GM23338 (cell line): Measurements from ENCODE around the gene TUBB3. TPM values are rescaled to one million over a fixed set of nuclear protein-coding genes. Genes with fewer than 3 reads are reported as not detected.

Experiments
- ATAC-seq: fragments of 200-7000 bp; cut with Tn5 transposase; 3 replicates; pipeline ENCODE4 v1.9.1; 2020
- DNase-seq: peaks from one replicate; pipeline ENCODE4 v3.0.0-alpha.2; 2015; ENCODE audit warnings: low spot score
- H2AFZ ChIP-seq: fragments of 200-600 bp; sonication (generic); 2 replicates; pipeline ENCODE4 v1.8.0; 2016; ENCODE audit warnings: antibody characterized with exemption, mild to moderate bottlenecking, moderate library complexity
- H3F3A ChIP-seq: fragments of 200-600 bp; sonication (generic); replicated peaks from 2 replicates; pipeline ENCODE4 v1.8.0; 2017; ENCODE audit warnings: antibody characterized with exemption, mixed run types, low read depth
- H3K27ac ChIP-seq: fragments of 200-600 bp; sonication (generic); 2 replicates; pipeline ENCODE4 v1.6.1; 2016; ENCODE audit warnings: low read depth
- H3K27me3 ChIP-seq: fragments of 200-600 bp; sonication (generic); 2 replicates; pipeline ENCODE4 v1.8.0; 2016; ENCODE audit warnings: mild to moderate bottlenecking, mixed run types, moderate library complexity; ENCODE audit not compliant: insufficient read depth
- H3K36me3 ChIP-seq: fragments of 200-600 bp; sonication (generic); 2 replicates; pipeline ENCODE4 v1.8.0; 2016; ENCODE audit warnings: mild to moderate bottlenecking; ENCODE audit not compliant: insufficient read depth
- H3K4me1 ChIP-seq: fragments of 200-600 bp; sonication (generic); 2 replicates; pipeline ENCODE4 v1.8.0; 2016; ENCODE audit warnings: mild to moderate bottlenecking, moderate library complexity; ENCODE audit not compliant: insufficient read depth
- H3K4me2 ChIP-seq: fragments of 200-600 bp; sonication (generic); 2 replicates; pipeline ENCODE4 v1.7.1; 2017; ENCODE audit warnings: mixed run types
- H3K4me3 ChIP-seq: fragments of 200-600 bp; sonication (generic); 2 replicates; pipeline ENCODE4 v1.6.1; 2016; ENCODE audit warnings: mixed run types
- H3K79me2 ChIP-seq: fragments of 200-600 bp; sonication (generic); replicated peaks from 2 replicates; pipeline ENCODE4 v1.8.0; 2017; ENCODE audit warnings: mild to moderate bottlenecking; ENCODE audit not compliant: insufficient read depth
- H3K9me2 ChIP-seq: fragments of 200-600 bp; sonication (generic); 2 replicates; pipeline ENCODE4 v1.8.0; 2017; ENCODE audit not compliant: insufficient read depth
- H4K20me1 ChIP-seq: fragments of 200-600 bp; sonication (generic); replicated peaks from 2 replicates; pipeline ENCODE4 v1.8.0; 2017; ENCODE audit warnings: mild to moderate bottlenecking; ENCODE audit not compliant: insufficient read depth
- H3K27ac Mint-ChIP-seq: 2 replicates; pipeline ENCODE4 v1.8.0; 2020; ENCODE audit warnings: inconsistent platforms, mild to moderate bottlenecking, moderate library complexity, mixed read lengths
- H3K27me3 Mint-ChIP-seq: 3 replicates; pipeline ENCODE4 v1.8.0; 2022; ENCODE audit warnings: low read depth, mild to moderate bottlenecking, moderate library complexity, mixed read lengths, inconsistent platforms; ENCODE audit not compliant: insufficient read depth, poor library complexity
- H3K36me3 Mint-ChIP-seq: 3 replicates; pipeline ENCODE4 v1.8.0; 2021; ENCODE audit warnings: low read depth, mild to moderate bottlenecking, inconsistent platforms, moderate library complexity, mixed read lengths
- H3K4me1 Mint-ChIP-seq: 3 replicates; pipeline ENCODE4 v1.8.0; 2020; ENCODE audit warnings: mild to moderate bottlenecking, inconsistent platforms, mixed read lengths
- H3K4me3 Mint-ChIP-seq: 3 replicates; pipeline ENCODE4 v1.8.0; 2021; ENCODE audit warnings: moderate library complexity, mild to moderate bottlenecking, inconsistent platforms, mixed read lengths
- H3K9me3 Mint-ChIP-seq: 3 replicates; pipeline ENCODE4 v1.8.0; 2020; ENCODE audit warnings: moderate library complexity, mild to moderate bottlenecking, inconsistent platforms, mixed read lengths
- CREB1 ChIP-seq: fragments of 250-450 bp; sonication (Bioruptor Pico); IDR thresholded peaks from 2 replicates; pipeline ENCODE4 v1.5.0; 2020; ENCODE audit warnings: low read depth, mild to moderate bottlenecking, moderate library complexity
- CTCF ChIP-seq, 2 experiments: fragments of 200-600 bp in 1 of 2; sonication (generic) in 1 of 2; conservative IDR thresholded peaks; 2 replicates each; pipeline versions ENCODE4 v1.5.1 to v1.6.1; 2016 to 2017; ENCODE audit warnings: antibody characterized with exemption in 2 of 2, low read depth in 2 of 2, mild to moderate bottlenecking in 2 of 2, moderate library complexity in 1 of 2
- ETS1 ChIP-seq: IDR thresholded peaks from 2 replicates; pipeline ENCODE4 v1.6.1; 2016; ENCODE audit warnings: antibody characterized with exemption
- JUNB ChIP-seq: IDR thresholded peaks from one replicate; pipeline ENCODE4 v1.6.1; 2016; ENCODE audit warnings: antibody characterized with exemption; ENCODE audit not compliant: unreplicated experiment
- NANOG ChIP-seq: IDR thresholded peaks from 2 replicates; pipeline ENCODE4 v1.6.1; 2016; ENCODE audit warnings: antibody characterized with exemption, borderline replicate concordance
- POLR2AphosphoS5 ChIP-seq: IDR thresholded peaks from 2 replicates; pipeline ENCODE4 v1.6.1; 2016; ENCODE audit warnings: antibody characterized with exemption, low read depth
- STAT1 ChIP-seq: IDR thresholded peaks from one replicate; pipeline ENCODE4 v1.6.1; 2016; ENCODE audit warnings: antibody characterized with exemption; ENCODE audit not compliant: unreplicated experiment
- ZNF114 ChIP-seq: fragments of 250-450 bp; sonication (Bioruptor Pico); IDR thresholded peaks from 2 replicates; pipeline ENCODE4 v1.5.0; 2020; ENCODE audit warnings: mild to moderate bottlenecking, moderate library complexity
- ZNF331 ChIP-seq: fragments of 250-450 bp; sonication (Bioruptor Pico); IDR thresholded peaks from 2 replicates; pipeline ENCODE4 v1.5.0; 2020; ENCODE audit warnings: low read depth, mild to moderate bottlenecking, moderate library complexity
- ZNF462 ChIP-seq: fragments of 250-450 bp; sonication (Bioruptor Pico); IDR thresholded peaks from 2 replicates; pipeline ENCODE4 v1.5.0; 2020; ENCODE audit warnings: mild to moderate bottlenecking, moderate library complexity
- polyA plus RNA-seq: library from polyadenylated mRNA; unstranded; fragments of >200 nt; fragmentation: Nextera tagmentation; extraction: Ambion mirVana; gene quantifications from 2 replicates; pipeline ENCODE4 v1.2.1, GENCODE V29; 2016
- total RNA-seq: library from RNA; depleted of rRNA; stranded (reverse); fragments of >200 nt; shearing (Covaris generic); gene quantifications from 2 replicates; pipeline ENCODE4 v1.2.3, GENCODE V29; 2014
- TF ChIP-seq, protein P1 (sequence below): IDR thresholded peaks from one replicate; pipeline ENCODE4 v1.6.1; 2018; ENCODE audit warnings: antibody characterized with exemption; ENCODE audit not compliant: unreplicated experiment

The TUBB3 gene
- total and polyA plus RNA-seq, 2 experiments from 2014 or later = 149 to 443 TPM

GRCh38 chr16:89884041-89884421, 39.1 kb upstream of the TUBB3 start:
- Histone ChIP-seq H3K27ac (no peak overlapping the region), H3F3A (peaks cover 8% of the 10 kb centered on the region), H3K4me2 (no peak overlapping the region), H3K36me3 (peaks cover 14% of the 10 kb centered on the region), H3K9me2 (no peaks in the 10 kb centered on the region), H3K79me2 (peaks cover 26% of the 10 kb centered on the region), H3K4me3 (no peak overlapping the region), H3K4me1 (no peaks in the 10 kb centered on the region), H2AFZ (no peak overlapping the region), H3K27me3 (no peaks in the 10 kb centered on the region), H4K20me1 (peaks cover 11% of the 10 kb centered on the region)
- no peak for DNase-seq
- ATAC-seq = no peak
- TF ChIP-seq ZNF462 (CRISPR knock-in tag) = no peak
- TF ChIP-seq CTCF (conservative IDR thresholded peaks at IDR 0.05; ENCODE audit: low read depth in 2 of 2) = no peak
- no peak for TF ChIP-seq POLR2AphosphoS5
- no peak for TF ChIP-seq ETS1
- TF ChIP-seq, protein P1, sequence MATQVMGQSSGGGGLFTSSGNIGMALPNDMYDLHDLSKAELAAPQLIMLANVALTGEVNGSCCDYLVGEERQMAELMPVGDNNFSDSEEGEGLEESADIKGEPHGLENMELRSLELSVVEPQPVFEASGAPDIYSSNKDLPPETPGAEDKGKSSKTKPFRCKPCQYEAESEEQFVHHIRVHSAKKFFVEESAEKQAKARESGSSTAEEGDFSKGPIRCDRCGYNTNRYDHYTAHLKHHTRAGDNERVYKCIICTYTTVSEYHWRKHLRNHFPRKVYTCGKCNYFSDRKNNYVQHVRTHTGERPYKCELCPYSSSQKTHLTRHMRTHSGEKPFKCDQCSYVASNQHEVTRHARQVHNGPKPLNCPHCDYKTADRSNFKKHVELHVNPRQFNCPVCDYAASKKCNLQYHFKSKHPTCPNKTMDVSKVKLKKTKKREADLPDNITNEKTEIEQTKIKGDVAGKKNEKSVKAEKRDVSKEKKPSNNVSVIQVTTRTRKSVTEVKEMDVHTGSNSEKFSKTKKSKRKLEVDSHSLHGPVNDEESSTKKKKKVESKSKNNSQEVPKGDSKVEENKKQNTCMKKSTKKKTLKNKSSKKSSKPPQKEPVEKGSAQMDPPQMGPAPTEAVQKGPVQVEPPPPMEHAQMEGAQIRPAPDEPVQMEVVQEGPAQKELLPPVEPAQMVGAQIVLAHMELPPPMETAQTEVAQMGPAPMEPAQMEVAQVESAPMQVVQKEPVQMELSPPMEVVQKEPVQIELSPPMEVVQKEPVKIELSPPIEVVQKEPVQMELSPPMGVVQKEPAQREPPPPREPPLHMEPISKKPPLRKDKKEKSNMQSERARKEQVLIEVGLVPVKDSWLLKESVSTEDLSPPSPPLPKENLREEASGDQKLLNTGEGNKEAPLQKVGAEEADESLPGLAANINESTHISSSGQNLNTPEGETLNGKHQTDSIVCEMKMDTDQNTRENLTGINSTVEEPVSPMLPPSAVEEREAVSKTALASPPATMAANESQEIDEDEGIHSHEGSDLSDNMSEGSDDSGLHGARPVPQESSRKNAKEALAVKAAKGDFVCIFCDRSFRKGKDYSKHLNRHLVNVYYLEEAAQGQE = no peak
- no peak for TF ChIP-seq ZNF331 (CRISPR knock-in tag)
- TF ChIP-seq JUNB = no peak
- TF ChIP-seq CREB1 (CRISPR knock-in tag) = no peak
- TF ChIP-seq STAT1 = no peak
- TF ChIP-seq NANOG = no peak
- no peak for TF ChIP-seq ZNF114 (CRISPR knock-in tag)
- Mint-ChIP-seq H3K36me3 (peaks cover 53% of the 10 kb centered on the region), H3K27ac (no peak overlapping the region; the same call in 1 of the 2 replicates), H3K27me3 (peaks cover 3% of the 10 kb centered on the region), H3K4me3 (no peak overlapping the region), H3K4me1 (no peaks in the 10 kb centered on the region), H3K9me3 (no peaks in the 10 kb centered on the region)
